SK-N-MC (cell line): ENCODE measurements around the gene SLC4A4.

Experiments
- EZH2 ChIP-seq: fragments of 200-600 bp; sonication (generic); IDR thresholded peaks from one replicate; pipeline ENCODE4 v1.6.1; 2017; ENCODE audit warnings: antibody characterized with exemption
- POLR2AphosphoS5 ChIP-seq: IDR thresholded peaks from 2 replicates; pipeline ENCODE4 v1.6.1; 2012; ENCODE audit warnings: mild to moderate bottlenecking, low read depth, low read length, borderline replicate concordance

GRCh38 chr4:71334465-71334882 lies 4.3 kb upstream of the SLC4A4 start:
- no peak for TF ChIP-seq POLR2AphosphoS5
- TF ChIP-seq EZH2: no peak
